Gastrocnemius medialis (tissue), 4 donors: ENCODE measurements around the gene YBX2. TPM values are rescaled to one million over a fixed set of nuclear protein-coding genes. Genes with fewer than 3 reads are reported as not detected.
A peak's percentile ranks its signal among the peaks of the same experiment; 100 is the strongest.

Experiments
- ATAC-seq, 2 donors: fragments of 150-250 bp; one replicate each; pipeline ENCODE4 v1.9.1; 2016
- DNase-seq, 2 donors: peaks; one replicate each; pipeline ENCODE4 v3.0.0-alpha.2; 2019
- H3K27ac ChIP-seq, 4 donors: fragments of 200-600 bp; sonication (generic); 1 replicate in 1 of 4; 2 replicates in 3 of 4; pipeline ENCODE4 v1.5.1; 2016 to 2018; ENCODE audit warnings: mild to moderate bottlenecking in 2 of 4, moderate library complexity in 1 of 4
- H3K27me3 ChIP-seq, 3 donors: fragments of 200-600 bp; sonication (generic) in 2 of 3; 1 replicate in 1 of 3; 2 replicates in 2 of 3; pipeline versions ENCODE4 v1.5.1 to v1.6.0; 2016 to 2019; ENCODE audit warnings: mild to moderate bottlenecking in 1 of 3, moderate library complexity in 1 of 3
- H3K36me3 ChIP-seq, 2 donors: fragments of 200-600 bp; sonication (generic) in 1 of 2; one replicate each; pipeline ENCODE4 v1.5.1; 2017 to 2018
- H3K4me1 ChIP-seq, 2 donors: fragments of 200-600 bp; sonication (generic) in 1 of 2; one replicate each; pipeline ENCODE4 v1.5.1; 2016 to 2017; ENCODE audit warnings: mild to moderate bottlenecking in 2 of 2
- H3K4me3 ChIP-seq, 4 donors: fragments of 200-600 bp; sonication (generic) in 3 of 4; 1 replicate in 1 of 4; 2 replicates in 3 of 4; pipeline ENCODE4 v1.5.1; 2016 to 2019; ENCODE audit warnings: mild to moderate bottlenecking in 2 of 4
- H3K9me3 ChIP-seq, 3 donors: fragments of 200-600 bp; sonication (generic) in 2 of 3; 1 replicate in 1 of 3; 2 replicates in 2 of 3; pipeline ENCODE4 v1.5.1; 2016 to 2019
- CTCF ChIP-seq, 5 experiments: fragments of 450-650 bp in 3 of 5; fragments of 200-600 bp in 2 of 5; sonication (generic) in 2 of 5; IDR thresholded peaks in 4 of 5; conservative IDR thresholded peaks in 1 of 5; 1 replicate in 4 of 5; 2 replicates in 1 of 5; pipeline ENCODE4 v1.5.1; 2016 to 2019; ENCODE audit warnings: antibody characterized with exemption in 5 of 5, mild to moderate bottlenecking in 3 of 5, moderate library complexity in 3 of 5
- POLR2A ChIP-seq, 2 donors: fragments of 450-650 bp; IDR thresholded peaks; one replicate each; pipeline ENCODE4 v1.6.1; 2017; ENCODE audit warnings: antibody characterized with exemption in 2 of 2, mild to moderate bottlenecking in 2 of 2, moderate library complexity in 2 of 2
- in situ Hi-C, 4 donors: fragments of 200-750 bp; cut with MboI; loops; one replicate each; pipeline versions ENCODE4 v1.15.0 to v1.8.0; 2017; ENCODE audit warnings: low sequenced_read_pairs in 4 of 4
- intact Hi-C: fragments of 100-400 bp; cut with DNase I; formaldehyde crosslinking; loops from one replicate; pipeline ENCODE4 v1.15.1; 2023; ENCODE audit warnings: low total_unique reads
- total RNA-seq, 4 donors: library from RNA; depleted of rRNA; stranded (reverse); fragments of >200 nt; gene quantifications; one replicate each; pipeline versions ENCODE4 v1.1.0 to v1.2.3, GENCODE V29; 2016

YBX2 gene
- total RNA-seq, 4 donors from 2014 or later = 0.42 to 2.2 (median 0.46) TPM; not detected in 1

DNA sequence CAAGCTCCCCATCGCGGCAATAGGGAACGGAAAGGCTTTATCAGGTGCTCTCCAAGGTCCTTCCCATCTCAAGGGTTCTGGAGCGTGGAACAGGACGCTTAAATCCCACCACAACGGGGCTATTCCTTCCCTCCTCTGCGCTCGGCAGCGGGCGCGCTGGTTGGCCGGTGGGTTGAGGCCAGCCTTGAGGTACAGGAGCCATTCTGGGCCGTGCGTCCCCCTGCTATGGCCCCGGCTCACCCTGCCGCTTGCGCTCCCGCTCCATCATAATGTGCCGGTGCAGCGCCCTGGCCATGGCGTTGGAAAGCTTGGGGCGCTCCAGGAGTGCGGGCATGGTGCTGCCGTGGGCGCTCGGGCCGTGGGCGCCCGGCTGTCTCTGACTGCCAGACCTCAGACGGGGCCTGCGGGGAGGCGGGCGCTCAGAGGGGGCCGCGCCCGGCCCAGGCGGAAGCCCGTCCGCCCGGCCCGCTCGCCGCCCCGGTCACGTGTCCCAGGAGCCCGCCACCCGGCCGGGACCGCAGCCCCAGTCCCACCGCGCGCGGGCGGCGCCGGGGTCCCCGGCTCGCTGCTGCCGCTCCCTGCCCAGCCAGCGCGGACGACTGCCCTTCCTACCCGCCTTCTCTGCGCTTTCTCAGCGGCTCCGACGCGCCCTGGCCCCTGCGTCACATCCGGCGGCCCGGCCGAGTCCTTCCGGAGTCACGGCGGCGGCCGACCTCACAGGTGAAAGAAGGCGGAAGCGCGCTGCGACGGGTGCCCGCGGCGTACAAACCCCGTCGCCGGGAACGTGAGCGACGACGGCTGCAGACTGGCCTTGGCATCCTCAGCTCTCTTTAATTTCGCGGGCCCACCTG lies 20.5 kb upstream of the YBX2 start, which contains the start of gene GPS2:
GPS2 (minus strand) TSS at position 642 of the 851 bp plus-strand sequence; CDS start at position 334, 308 bp downstream.
- Histone ChIP-seq H3K9me3 (no peaks in the 10 kb centered on the region), H3K27ac (peak within 1 kb of the TSS; percentile 92 to 97 (median 93)), H3K4me3 (peak within 1 kb of the TSS; percentile 86 to 98 (median 92)), H3K27me3 (no peaks in the 10 kb centered on the region), H3K36me3 (peaks cover 2 to 67% of the 10 kb centered on the region in 2 donors), H3K4me1 (peaks cover 46 to 48% of the 10 kb centered on the region in 2 donors)
- in situ Hi-C loops (no loop called here), intact Hi-C loops (no loop called here)
- ATAC-seq = peak; percentile 83 to 87
- TF ChIP-seq CTCF (IDR thresholded peaks at IDR 0.05 in 4 of 5, conservative IDR thresholded peaks at IDR 0.05 in 1 of 5) = peak in 1 of 5 experiments; percentile 16
- peak; percentile 83 to 89 for TF ChIP-seq POLR2A (IDR thresholded peaks at IDR 0.05)
- DNase-seq = peak; percentile 86 to 90

DNA sequence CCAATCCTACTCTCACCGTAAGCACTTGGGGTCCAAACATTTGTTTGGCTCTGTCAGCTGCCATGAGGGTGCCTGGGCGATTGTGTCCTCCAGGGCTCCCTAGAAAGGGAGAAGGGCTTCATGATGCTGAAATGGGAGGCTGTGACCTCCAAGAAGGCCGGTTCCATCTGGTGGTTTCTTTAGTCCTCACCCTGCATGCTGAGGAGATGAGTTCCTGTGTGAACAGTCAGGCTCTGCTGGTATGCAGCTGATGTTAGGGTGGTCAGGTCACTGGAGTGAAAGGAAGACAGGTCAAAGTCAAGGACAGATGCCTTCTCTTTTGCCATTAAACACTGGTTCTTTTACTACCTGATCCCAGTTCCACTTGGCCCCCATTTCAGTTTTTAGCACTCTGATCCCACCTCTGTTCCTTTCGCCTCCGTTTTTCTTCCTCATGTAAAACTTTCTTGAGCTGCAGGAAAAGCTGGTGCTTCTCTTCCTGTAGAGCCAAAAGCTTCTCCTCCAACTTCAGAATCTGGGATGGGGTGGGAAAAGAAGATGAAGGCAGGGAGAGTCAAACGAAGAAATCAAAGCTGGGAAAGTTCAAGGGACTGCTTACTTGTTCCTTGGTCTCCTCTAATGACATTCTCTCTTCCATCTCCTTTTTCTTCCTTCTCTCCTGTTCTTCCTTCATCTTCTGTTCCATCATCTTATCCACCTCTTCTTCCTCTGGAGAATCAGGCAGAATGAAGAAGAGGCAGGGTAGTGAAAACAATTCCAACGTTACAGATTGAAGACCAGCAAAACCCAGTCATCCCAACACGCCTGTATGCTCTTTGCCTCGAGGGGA lies 19.7 kb upstream of the YBX2 start:
- ATAC-seq = no peak
- no peak for TF ChIP-seq CTCF (IDR thresholded peaks at IDR 0.05 in 4 of 5, conservative IDR thresholded peaks at IDR 0.05 in 1 of 5)
- TF ChIP-seq POLR2A (IDR thresholded peaks at IDR 0.05) = no peak
- no peak for DNase-seq
- H3K9me3 ChIP-seq = no peaks in the 10 kb centered on the region
- H3K4me1 ChIP-seq = peaks cover 55 to 56% of the 10 kb centered on the region in 2 donors
- H3K27me3 ChIP-seq = no peaks in the 10 kb centered on the region
- peak overlapping the region; percentile 92 to 97 (median 93) for H3K27ac ChIP-seq
- H3K4me3 ChIP-seq = peak overlapping the region; percentile 86 to 98 (median 92)
- in situ Hi-C loops = no loop called here
- peaks cover 4 to 70% of the 10 kb centered on the region in 2 donors for H3K36me3 ChIP-seq
- intact Hi-C loops = no loop called here

GRCh38 chr17:7313088-7313889 lies 18.9 kb upstream of the YBX2 start:
- Histone ChIP-seq H3K27me3 (no peaks in the 10 kb centered on the region), H3K4me1 (peaks cover 55 to 57% of the 10 kb centered on the region in 2 donors), H3K4me3 (no peak overlapping the region), H3K9me3 (no peaks in the 10 kb centered on the region), H3K27ac (peak overlapping the region in 3 of 4 donors; percentile 93 to 97 (median 93)), H3K36me3 (peaks cover 4 to 62% of the 10 kb centered on the region in 2 donors)
- DNase-seq (no peak), ATAC-seq (no peak)
- TF ChIP-seq CTCF (IDR thresholded peaks at IDR 0.05 in 4 of 5, conservative IDR thresholded peaks at IDR 0.05 in 1 of 5) = no peak
- TF ChIP-seq POLR2A (IDR thresholded peaks at IDR 0.05) = no peak
- in situ Hi-C loops = no loop called here
- intact Hi-C loops = no loop called here

- Histone ChIP-seq H3K4me1 (peaks cover 55 to 57% of the 10 kb centered on the region in 2 donors), H3K9me3 (no peaks in the 10 kb centered on the region), H3K4me3 (no peak overlapping the region), H3K36me3 (peaks cover 4 to 54% of the 10 kb centered on the region in 2 donors), H3K27me3 (no peaks in the 10 kb centered on the region), H3K27ac (peak overlapping the region in 2 of 4 donors; percentile 93 to 97)
- TF ChIP-seq POLR2A (IDR thresholded peaks at IDR 0.05) = no peak
- TF ChIP-seq CTCF (IDR thresholded peaks at IDR 0.05 in 4 of 5, conservative IDR thresholded peaks at IDR 0.05 in 1 of 5) = no peak
- intact Hi-C loops = no loop called here
- no peak for ATAC-seq
- no peak for DNase-seq
- in situ Hi-C loops = no loop called here
Measured at GRCh38 chr17:7312432-7313087, 18.1 kb upstream of the YBX2 start.
